ENCODE results near the gene PLEKHM1.

- no peak for TF ChIP-seq CTCF (IDR thresholded peaks at IDR 0.05)
- TF ChIP-seq ZFX (IDR thresholded peaks at IDR 0.05; ENCODE audit: borderline replicate concordance) = no peak
These were observed 63.2 kb downstream of the PLEKHM1 start for GRCh38 chr17:45427181-45427835.
